CD4-positive, CD25-positive, alpha-beta regulatory T cell (primary cell): Measurements from ENCODE around the gene ELMO1. TPM values are rescaled to one million over a fixed set of nuclear protein-coding genes. Genes with fewer than 3 reads are reported as not detected.

Source experiments
- ATAC-seq, 2 donors: fragments of 150-1000 bp; cut with Tn5 transposase; one replicate each; pipeline ENCODE4 v1.10.0; 2021; ENCODE audit warnings: low read depth in 2 of 2, moderate number of reproducible peaks in 2 of 2, moderate library complexity in 1 of 2
- DNase-seq, 3 donors: peaks; one replicate each; pipeline versions ENCODE4 v3.0.0 to v3.0.0-alpha.2; 2012 to 2022; ENCODE audit warnings: mixed read lengths in 1 of 3
- H3K27ac ChIP-seq: one replicate; pipeline ENCODE4 v1.7.0; 2013; ENCODE audit warnings: mild to moderate bottlenecking, low read length; ENCODE audit not compliant: insufficient read depth, poor library complexity, severe bottlenecking
- H3K27me3 ChIP-seq: one replicate; pipeline ENCODE4 v1.7.0; 2013; ENCODE audit warnings: low read length; ENCODE audit not compliant: control insufficient read depth, insufficient read depth
- H3K36me3 ChIP-seq: one replicate; pipeline ENCODE4 v1.7.0; 2013; ENCODE audit warnings: mild to moderate bottlenecking, low read length, moderate library complexity; ENCODE audit not compliant: control insufficient read depth, insufficient read depth
- H3K4me1 ChIP-seq: 2 replicates; pipeline ENCODE4 v1.7.0; 2013; ENCODE audit warnings: mild to moderate bottlenecking, low read length; ENCODE audit not compliant: insufficient read depth, control insufficient read depth, poor library complexity, severe bottlenecking
- H3K4me3 ChIP-seq: one replicate; pipeline ENCODE4 v1.7.0; 2013; ENCODE audit warnings: low read depth, mild to moderate bottlenecking, low read length, moderate library complexity
- H3K9me3 ChIP-seq, 2 experiments: 1 replicate in 1 of 2; 2 replicates in 1 of 2; pipeline ENCODE4 v1.7.0; 2013; ENCODE audit warnings: low read length in 2 of 2, mild to moderate bottlenecking in 1 of 2, moderate library complexity in 1 of 2; ENCODE audit not compliant: control insufficient read depth in 2 of 2
- H3K27ac Mint-ChIP-seq, 3 donors: one replicate each; pipeline ENCODE4 v1.8.0; 2020 to 2022; ENCODE audit warnings: mild to moderate bottlenecking in 3 of 3, mixed read lengths in 3 of 3, moderate library complexity in 2 of 3
- H3K27me3 Mint-ChIP-seq: one replicate; pipeline ENCODE4 v1.8.0; 2022; ENCODE audit warnings: mild to moderate bottlenecking, mixed read lengths
- H3K36me3 Mint-ChIP-seq: one replicate; pipeline ENCODE4 v1.8.0; 2020; ENCODE audit warnings: mixed read lengths
- H3K4me1 Mint-ChIP-seq, 4 donors: one replicate each; pipeline ENCODE4 v1.8.0; 2020 to 2022; ENCODE audit warnings: mixed read lengths in 4 of 4, mild to moderate bottlenecking in 1 of 4
- H3K4me3 Mint-ChIP-seq, 4 donors: one replicate each; pipeline ENCODE4 v1.8.0; 2020 to 2022; ENCODE audit warnings: mild to moderate bottlenecking in 4 of 4, mixed read lengths in 4 of 4, moderate library complexity in 3 of 4
- H3K9me3 Mint-ChIP-seq, 7 donors: one replicate each; pipeline ENCODE4 v1.8.0; 2020 to 2022; ENCODE audit warnings: mixed read lengths in 7 of 7, mild to moderate bottlenecking in 3 of 7, moderate library complexity in 2 of 7
- polyA plus RNA-seq, 4 donors: library from polyadenylated mRNA; unstranded; fragments of 300-500 nt; fragmentation: Illumina TruSeq; gene quantifications; one replicate each; pipeline ENCODE4 v1.2.3, GENCODE V29; 2021
- total RNA-seq: library from RNA; stranded (reverse); gene quantifications from one replicate; pipeline ENCODE4 v1.2.3, GENCODE V29; 2022

ELMO1 gene
- total and polyA plus RNA-seq, 5 donors from 2014 or later: 39.5 to 162 (median 53.5) TPM

- DNase-seq: no peak
- no peak for ATAC-seq
- no peaks in the 10 kb centered on the region for H3K36me3 Mint-ChIP-seq
- Histone ChIP-seq H3K27ac (no peak overlapping the region), H3K4me1 (no peaks in the 10 kb centered on the region), H3K36me3 (no peaks in the 10 kb centered on the region), H3K9me3 (no peaks in the 10 kb centered on the region), H3K27me3 (peaks cover 1% of the 10 kb centered on the region), H3K4me3 (no peak overlapping the region)
- H3K4me3 Mint-ChIP-seq: no peak overlapping the region
- H3K4me1 Mint-ChIP-seq: no peaks in the 10 kb centered on the region
- H3K27ac Mint-ChIP-seq: no peak overlapping the region
- no peaks in the 10 kb centered on the region for H3K27me3 Mint-ChIP-seq
- peaks cover 0 to 2% (median 1%) of the 10 kb centered on the region in 7 donors for H3K9me3 Mint-ChIP-seq
These were observed 634.4 kb downstream of the ELMO1 start for GRCh38 chr7:36814311-36814710.

GRCh38 chr7:36811807-36812206 lies 636.9 kb downstream of the ELMO1 start:
- peaks cover 13% of the 10 kb centered on the region for H3K27me3 Mint-ChIP-seq
- H3K27ac ChIP-seq: no peak overlapping the region
- H3K4me3 ChIP-seq: no peak overlapping the region
- H3K4me3 Mint-ChIP-seq: no peak overlapping the region
- H3K9me3 Mint-ChIP-seq: peaks cover 0 to 2% (median 0%) of the 10 kb centered on the region in 7 donors
- H3K4me1 Mint-ChIP-seq: no peaks in the 10 kb centered on the region
- H3K4me1 ChIP-seq: no peaks in the 10 kb centered on the region
- no peaks in the 10 kb centered on the region for H3K9me3 ChIP-seq
- no peaks in the 10 kb centered on the region for H3K36me3 Mint-ChIP-seq
- DNase-seq (no peak), ATAC-seq (no peak)
- H3K27me3 ChIP-seq: peaks cover 6% of the 10 kb centered on the region
- H3K36me3 ChIP-seq: no peaks in the 10 kb centered on the region
- no peak overlapping the region for H3K27ac Mint-ChIP-seq

GRCh38 chr7:36810489-36810888 lies 638.2 kb downstream of the ELMO1 start:
- Mint-ChIP-seq H3K4me3 (no peak overlapping the region), H3K4me1 (no peaks in the 10 kb centered on the region), H3K9me3 (peaks cover 0 to 2% (median 0%) of the 10 kb centered on the region in 7 donors), H3K27me3 (peaks cover 20% of the 10 kb centered on the region), H3K27ac (no peak overlapping the region), H3K36me3 (no peaks in the 10 kb centered on the region)
- Histone ChIP-seq H3K27me3 (peaks cover 7% of the 10 kb centered on the region), H3K27ac (no peak overlapping the region), H3K9me3 (no peaks in the 10 kb centered on the region), H3K4me3 (no peak overlapping the region), H3K4me1 (no peaks in the 10 kb centered on the region), H3K36me3 (no peaks in the 10 kb centered on the region)
- no peak for DNase-seq
- no peak for ATAC-seq

- no peak overlapping the region for H3K4me3 Mint-ChIP-seq
- Histone ChIP-seq H3K9me3 (no peaks in the 10 kb centered on the region), H3K27me3 (peaks cover 7% of the 10 kb centered on the region), H3K4me1 (no peaks in the 10 kb centered on the region), H3K27ac (no peak overlapping the region), H3K4me3 (no peak overlapping the region), H3K36me3 (no peaks in the 10 kb centered on the region)
- DNase-seq (no peak), ATAC-seq (no peak)
- H3K4me1 Mint-ChIP-seq: no peaks in the 10 kb centered on the region
- H3K27me3 Mint-ChIP-seq: peaks cover 23% of the 10 kb centered on the region
- H3K27ac Mint-ChIP-seq: no peak overlapping the region
- H3K36me3 Mint-ChIP-seq: no peaks in the 10 kb centered on the region
- H3K9me3 Mint-ChIP-seq: peaks cover 0 to 2% (median 0%) of the 10 kb centered on the region in 7 donors
These were observed 638.6 kb downstream of the ELMO1 start for GRCh38 chr7:36810032-36810431.

GRCh38 chr7:36809510-36809909 lies 639.2 kb downstream of the ELMO1 start:
- Histone ChIP-seq H3K9me3 (no peaks in the 10 kb centered on the region), H3K4me1 (no peaks in the 10 kb centered on the region), H3K27ac (no peak overlapping the region), H3K36me3 (no peaks in the 10 kb centered on the region), H3K27me3 (peaks cover 7% of the 10 kb centered on the region), H3K4me3 (no peak overlapping the region)
- DNase-seq (no peak), ATAC-seq (no peak)
- H3K4me1 Mint-ChIP-seq: no peaks in the 10 kb centered on the region
- H3K4me3 Mint-ChIP-seq: no peak overlapping the region
- no peaks in the 10 kb centered on the region for H3K36me3 Mint-ChIP-seq
- H3K9me3 Mint-ChIP-seq: peaks cover 0 to 2% (median 0%) of the 10 kb centered on the region in 7 donors
- no peak overlapping the region for H3K27ac Mint-ChIP-seq
- peaks cover 28% of the 10 kb centered on the region for H3K27me3 Mint-ChIP-seq

- Mint-ChIP-seq H3K27ac (no peak overlapping the region), H3K9me3 (peaks cover 0 to 2% (median 0%) of the 10 kb centered on the region in 7 donors), H3K27me3 (peaks cover 32% of the 10 kb centered on the region), H3K36me3 (no peaks in the 10 kb centered on the region), H3K4me1 (no peaks in the 10 kb centered on the region), H3K4me3 (no peak overlapping the region)
- H3K27me3 ChIP-seq: peaks cover 7% of the 10 kb centered on the region
- DNase-seq (no peak), ATAC-seq (no peak)
- H3K36me3 ChIP-seq: no peaks in the 10 kb centered on the region
- H3K9me3 ChIP-seq: no peaks in the 10 kb centered on the region
- H3K4me1 ChIP-seq: no peaks in the 10 kb centered on the region
- H3K4me3 ChIP-seq: no peak overlapping the region
- H3K27ac ChIP-seq: no peak overlapping the region
These were observed 639.6 kb downstream of the ELMO1 start for GRCh38 chr7:36809086-36809485.

DNA sequence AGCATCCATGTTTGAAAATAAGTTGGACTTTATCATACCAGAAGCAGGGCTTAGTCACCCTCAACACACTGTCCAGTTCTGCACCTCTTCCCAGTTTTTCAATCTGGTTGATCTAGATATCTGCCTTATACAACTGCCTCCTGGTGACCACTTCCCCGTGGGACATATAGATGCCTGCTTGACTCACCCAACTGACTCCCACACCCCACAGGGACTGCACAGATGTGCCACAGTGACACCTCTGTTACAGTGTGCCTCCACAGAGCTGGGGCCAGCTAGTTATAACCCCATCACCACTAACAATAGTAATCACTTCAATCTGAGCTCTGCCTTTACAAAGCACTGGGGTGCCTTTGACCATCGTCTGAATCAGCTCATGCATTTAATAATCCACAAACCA lies 641.8 kb downstream of the ELMO1 start:
- Histone ChIP-seq H3K27me3 (peaks cover 7% of the 10 kb centered on the region), H3K4me1 (no peaks in the 10 kb centered on the region), H3K27ac (no peak overlapping the region), H3K36me3 (no peaks in the 10 kb centered on the region), H3K9me3 (no peaks in the 10 kb centered on the region), H3K4me3 (no peak overlapping the region)
- no peaks in the 10 kb centered on the region for H3K9me3 Mint-ChIP-seq
- H3K27ac Mint-ChIP-seq: peak overlapping the region in 2 of 3 donors; percentile 27 to 78
- ATAC-seq (no peak), DNase-seq (no peak)
- H3K36me3 Mint-ChIP-seq: no peaks in the 10 kb centered on the region
- H3K4me3 Mint-ChIP-seq: no peak overlapping the region
- H3K27me3 Mint-ChIP-seq: peaks cover 52% of the 10 kb centered on the region
- H3K4me1 Mint-ChIP-seq: no peaks in the 10 kb centered on the region
